NCI-H2107 treated with DMSO at 0.1 percent for 48 hours (cell line): ENCODE results near the gene NXN.
"Not testable (repeated sequence)": the region's sequence is repeated elsewhere in the genome, so short reads cannot be mapped to it uniquely, and the experiment has no call there.

Experiments
- DNase-seq: peaks from one replicate; lab custom pipeline; 2025; ENCODE audit not compliant: unreplicated experiment; lab: John Stamatoyannopoulos, UW

Gene NXN

GRCh38 chr17:804541-805435 lies 174.8 kb downstream of the NXN start:
- no peak for DNase-seq

GRCh38 chr17:802901-803881 lies 176.4 kb downstream of the NXN start:
- DNase-seq = no peak

DNA sequence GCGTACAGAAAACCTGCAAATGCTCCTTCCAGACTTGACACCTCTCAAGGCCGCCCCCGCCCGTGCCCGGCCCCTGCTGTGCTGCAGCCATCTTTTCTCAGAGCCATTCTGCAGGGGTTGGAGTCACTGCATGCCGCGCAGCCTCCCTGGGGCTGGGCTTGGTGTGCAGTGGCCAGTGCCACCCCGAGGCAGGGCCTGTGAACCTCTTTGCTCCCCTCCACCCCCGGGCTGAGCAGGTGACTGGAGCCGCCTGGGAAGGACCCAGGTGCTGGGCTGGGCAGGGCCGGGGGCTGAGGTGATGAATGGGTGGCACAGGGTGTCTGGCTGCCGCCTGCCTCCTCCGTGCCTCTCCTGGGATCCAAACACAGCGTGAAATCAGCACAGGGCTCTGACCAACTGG lies 177.1 kb downstream of the NXN start:
- no peak for DNase-seq

DNA sequence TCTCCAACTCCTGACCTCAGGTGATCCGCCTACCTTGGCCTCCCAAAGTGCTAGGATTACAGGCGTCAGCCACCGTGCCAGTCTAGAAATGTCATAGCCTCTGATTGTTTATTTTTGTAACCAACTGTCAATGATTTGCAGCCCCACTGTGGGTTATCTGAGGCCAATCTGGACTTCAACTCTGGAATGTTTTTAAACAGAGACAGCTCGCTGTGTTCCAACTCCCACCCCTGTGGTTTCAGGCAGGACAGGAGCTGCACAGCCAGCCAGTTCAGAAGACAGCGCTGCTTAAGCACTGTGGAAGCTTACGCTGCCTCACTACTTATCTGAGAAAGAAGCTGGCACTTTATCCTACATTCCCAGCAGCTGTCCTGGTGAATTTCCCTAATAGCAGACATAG lies 177.9 kb downstream of the NXN start:
- no peak for DNase-seq

GRCh38 chr17:800446-801242 lies 178.9 kb downstream of the NXN start:
- no peak for DNase-seq

DNA sequence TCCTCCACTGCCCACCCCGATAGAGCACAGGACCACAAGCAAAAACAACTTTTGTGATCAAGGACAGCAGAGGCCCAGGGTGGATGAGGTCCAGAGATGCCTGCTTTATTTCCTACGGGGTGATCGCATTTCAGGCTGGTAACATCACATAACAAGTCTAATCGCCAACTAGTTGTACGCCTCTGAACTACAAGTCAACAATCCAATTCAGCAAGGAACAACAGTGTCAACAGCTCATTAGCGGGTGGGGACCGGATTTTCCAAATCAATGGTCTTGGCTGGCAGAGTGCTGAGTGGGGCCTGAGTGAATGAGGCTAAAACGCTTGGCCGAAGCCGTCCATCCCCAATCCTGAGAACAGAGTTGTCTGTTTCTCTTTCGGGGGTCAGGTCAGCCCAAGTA lies 180.3 kb downstream of the NXN start:
- no peak for DNase-seq

GRCh38 chr17:798246-798645 lies 181.3 kb downstream of the NXN start:
- peak; percentile 43 for DNase-seq

DNA sequence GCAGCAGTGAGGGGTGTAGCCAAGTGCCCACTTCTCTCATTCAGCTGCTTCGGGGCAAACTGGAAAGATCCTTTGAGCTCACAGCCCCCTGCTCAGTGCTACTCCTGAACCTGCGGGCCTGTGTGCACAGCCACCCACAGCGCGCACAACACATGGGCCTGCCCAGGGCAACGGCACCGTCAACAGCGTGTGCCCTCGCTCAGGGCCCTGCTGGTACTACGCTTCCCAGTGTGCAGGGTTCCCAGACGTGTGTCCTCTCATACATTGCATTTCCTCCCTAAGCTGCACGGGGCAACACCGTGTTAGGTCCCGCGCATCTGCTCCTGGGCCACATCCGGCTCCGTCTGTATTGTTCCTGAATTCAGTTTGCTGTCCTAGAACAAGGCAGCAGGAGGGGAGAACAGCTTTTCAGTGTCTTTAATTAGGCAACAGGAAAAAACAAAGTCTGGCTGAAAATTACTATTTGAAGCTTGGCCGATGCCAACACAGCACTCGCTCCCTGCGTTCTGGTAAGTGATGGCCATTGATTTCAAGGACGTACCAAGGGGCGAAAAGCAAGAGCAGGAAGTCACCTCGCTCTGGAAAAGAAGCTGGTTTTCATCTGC lies 182.2 kb downstream of the NXN start:
- no peak for DNase-seq

- no peak for DNase-seq
These were observed 183.0 kb downstream of the NXN start for GRCh38 chr17:796609-797008.

GRCh38 chr17:795721-796120 lies 183.9 kb downstream of the NXN start:
- no peak for DNase-seq

- no peak for DNase-seq
These were observed 184.3 kb downstream of the NXN start for GRCh38 chr17:795276-795675.

- peak; percentile 24 for DNase-seq
These were observed 184.7 kb downstream of the NXN start for GRCh38 chr17:794876-795275.

- no peak for DNase-seq
These were observed 187.3 kb downstream of the NXN start for GRCh38 chr17:792277-792676.

GRCh38 chr17:791829-792228 lies 187.7 kb downstream of the NXN start:
- DNase-seq = no peak

DNA sequence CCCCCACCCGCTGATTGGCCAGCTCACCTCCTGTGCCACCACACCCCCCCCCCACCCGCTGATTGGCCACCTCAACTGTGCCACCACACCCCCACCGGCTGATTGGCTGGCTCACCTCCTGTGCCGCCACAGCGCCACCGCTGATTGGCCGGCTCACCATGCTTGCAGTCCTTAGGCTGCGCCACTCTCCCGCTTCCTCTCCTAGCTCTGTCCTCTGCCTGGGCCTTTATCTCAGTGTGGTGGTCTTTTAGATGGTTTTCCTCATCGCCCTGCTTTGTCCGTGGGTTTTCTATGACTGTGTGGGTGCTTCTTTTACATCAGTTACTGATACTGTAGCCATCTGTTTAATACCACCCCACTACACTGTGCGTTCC lies 188.7 kb downstream of the NXN start:
- DNase-seq = not testable (repeated sequence)

DNA sequence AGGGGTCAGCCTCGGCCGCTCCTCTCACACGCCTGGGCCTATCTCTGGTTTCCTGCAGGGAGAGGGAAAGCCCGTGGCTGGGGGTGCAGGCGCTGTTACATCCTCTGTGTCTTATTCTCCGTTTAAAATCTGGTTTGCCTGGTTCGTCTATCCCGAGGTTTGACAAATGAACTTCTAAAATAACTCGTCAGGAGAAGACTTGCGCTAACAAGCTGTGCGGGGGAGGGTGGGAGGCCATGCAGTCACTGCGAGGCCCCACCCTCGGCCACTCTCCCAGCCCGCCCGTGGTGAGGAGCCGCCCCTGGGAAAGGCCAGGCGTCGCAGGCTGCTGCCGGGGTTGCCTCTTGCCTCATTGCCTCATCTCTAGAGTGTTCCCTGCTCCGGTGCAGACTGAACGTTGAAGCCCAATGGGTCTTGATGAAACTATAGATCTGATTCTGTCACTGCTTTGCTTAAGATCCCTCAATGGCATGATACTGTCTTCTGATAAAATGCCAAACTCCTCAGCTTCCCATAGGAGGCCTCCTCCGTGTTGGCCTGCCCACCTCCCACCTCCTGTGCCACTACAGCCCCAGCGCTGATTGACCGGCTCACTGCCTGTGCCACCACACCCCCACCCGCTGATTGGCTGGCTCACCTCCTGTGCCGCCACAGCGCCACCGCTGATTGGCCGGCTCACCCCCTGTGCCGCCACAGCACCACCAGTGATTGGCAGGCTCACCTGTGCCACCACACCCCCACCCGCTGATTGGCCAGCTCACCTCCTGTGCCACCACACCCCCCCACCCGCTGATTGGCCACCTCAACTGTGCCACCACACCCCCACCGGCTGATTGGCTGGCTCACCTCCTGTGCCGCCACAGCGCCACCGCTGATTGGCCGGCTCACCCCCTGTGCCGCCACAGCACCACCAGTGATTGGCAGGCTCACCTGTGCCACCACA lies 189.4 kb downstream of the NXN start:
- not testable (repeated sequence) for DNase-seq

GRCh38 chr17:789160-789840 lies 190.3 kb downstream of the NXN start:
- no peak for DNase-seq

- no peak for DNase-seq
These were observed 191.0 kb downstream of the NXN start for GRCh38 chr17:788551-788950.

GRCh38 chr17:787641-788221 lies 191.8 kb downstream of the NXN start:
- no peak for DNase-seq
